ENCODE measurements around the gene TMEM255B.

GRCh38 chr13:113762075-113762474 is 3.0 kb downstream of the TMEM255B start:
- TF ChIP-seq POLR2AphosphoS5 (IDR thresholded peaks at IDR 0.05; ENCODE audit: low read depth, low read length): no peak
- TF ChIP-seq ZNF274 (IDR thresholded peaks at IDR 0.05; ENCODE audit: low read depth, low read length): no peak
- no peak for TF ChIP-seq RAD21 (IDR thresholded peaks at IDR 0.05; ENCODE audit: low read depth)
- no peak for TF ChIP-seq POLR2A (IDR thresholded peaks at IDR 0.05; ENCODE audit: borderline replicate concordance, extremely low read depth, insufficient read depth, insufficient read length)
- TF ChIP-seq, protein P1, sequence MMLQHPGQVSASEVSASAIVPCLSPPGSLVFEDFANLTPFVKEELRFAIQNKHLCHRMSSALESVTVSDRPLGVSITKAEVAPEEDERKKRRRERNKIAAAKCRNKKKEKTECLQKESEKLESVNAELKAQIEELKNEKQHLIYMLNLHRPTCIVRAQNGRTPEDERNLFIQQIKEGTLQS (IDR thresholded peaks at IDR 0.05): no peak
- no peak for TF ChIP-seq EZH2phosphoT487 (IDR thresholded peaks at IDR 0.05; ENCODE audit: borderline replicate concordance)
- no peak for TF ChIP-seq YY1 (IDR thresholded peaks at IDR 0.05; ENCODE audit: extremely low read depth, insufficient replicate concordance, low read depth, low read length)
- TF ChIP-seq, protein P2, sequence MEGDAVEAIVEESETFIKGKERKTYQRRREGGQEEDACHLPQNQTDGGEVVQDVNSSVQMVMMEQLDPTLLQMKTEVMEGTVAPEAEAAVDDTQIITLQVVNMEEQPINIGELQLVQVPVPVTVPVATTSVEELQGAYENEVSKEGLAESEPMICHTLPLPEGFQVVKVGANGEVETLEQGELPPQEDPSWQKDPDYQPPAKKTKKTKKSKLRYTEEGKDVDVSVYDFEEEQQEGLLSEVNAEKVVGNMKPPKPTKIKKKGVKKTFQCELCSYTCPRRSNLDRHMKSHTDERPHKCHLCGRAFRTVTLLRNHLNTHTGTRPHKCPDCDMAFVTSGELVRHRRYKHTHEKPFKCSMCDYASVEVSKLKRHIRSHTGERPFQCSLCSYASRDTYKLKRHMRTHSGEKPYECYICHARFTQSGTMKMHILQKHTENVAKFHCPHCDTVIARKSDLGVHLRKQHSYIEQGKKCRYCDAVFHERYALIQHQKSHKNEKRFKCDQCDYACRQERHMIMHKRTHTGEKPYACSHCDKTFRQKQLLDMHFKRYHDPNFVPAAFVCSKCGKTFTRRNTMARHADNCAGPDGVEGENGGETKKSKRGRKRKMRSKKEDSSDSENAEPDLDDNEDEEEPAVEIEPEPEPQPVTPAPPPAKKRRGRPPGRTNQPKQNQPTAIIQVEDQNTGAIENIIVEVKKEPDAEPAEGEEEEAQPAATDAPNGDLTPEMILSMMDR (IDR thresholded peaks at IDR 0.05 in 2 of 3, conservative IDR thresholded peaks at IDR 0.05 in 1 of 3; ENCODE audit: borderline replicate concordance in 1 of 3, insufficient read depth in 1 of 3, low read depth in 2 of 3, low read length in 2 of 3): no peak
- TF ChIP-seq TCF7L2 (IDR thresholded peaks at IDR 0.05; ENCODE audit: borderline replicate concordance, extremely low read depth, insufficient read depth, insufficient read length): no peak
